Gastroesophageal sphincter (tissue), 3 donors: Measurements from ENCODE around the gene AKTIP.

ENCODE experiments used
- CTCF ChIP-seq, 4 experiments: fragments of 200-600 bp in 2 of 4; fragments of 450-650 bp in 2 of 4; sonication (generic) in 1 of 4; IDR thresholded peaks; one replicate each; pipeline ENCODE4 v1.5.1; 2017 to 2019; ENCODE audit warnings: antibody characterized with exemption in 4 of 4, mild to moderate bottlenecking in 2 of 4, moderate library complexity in 2 of 4
- POLR2A ChIP-seq, 2 donors: fragments of 450-650 bp; IDR thresholded peaks; one replicate each; pipeline ENCODE4 v1.6.1; 2017; ENCODE audit warnings: antibody characterized with exemption in 2 of 2, mild to moderate bottlenecking in 2 of 2, moderate library complexity in 1 of 2

- TF ChIP-seq POLR2A (IDR thresholded peaks at IDR 0.05) (no peak), CTCF (IDR thresholded peaks at IDR 0.05) (no peak)
These were observed 24.0 kb downstream of the AKTIP start for GRCh38 chr16:53478965-53479364.
